Activated T-cell treated with anti-CD3 and anti-CD28 coated beads for 4 hours (primary cell): ENCODE data around the gene SREBF1.
"Not testable (repeated sequence)": the region's sequence is repeated elsewhere in the genome, so short reads cannot be mapped to it uniquely, and the experiment has no call there.

Source experiments
- DNase-seq: peaks from one replicate; pipeline ENCODE4 v3.0.0-alpha.2; 2020

Gene SREBF1

DNA sequence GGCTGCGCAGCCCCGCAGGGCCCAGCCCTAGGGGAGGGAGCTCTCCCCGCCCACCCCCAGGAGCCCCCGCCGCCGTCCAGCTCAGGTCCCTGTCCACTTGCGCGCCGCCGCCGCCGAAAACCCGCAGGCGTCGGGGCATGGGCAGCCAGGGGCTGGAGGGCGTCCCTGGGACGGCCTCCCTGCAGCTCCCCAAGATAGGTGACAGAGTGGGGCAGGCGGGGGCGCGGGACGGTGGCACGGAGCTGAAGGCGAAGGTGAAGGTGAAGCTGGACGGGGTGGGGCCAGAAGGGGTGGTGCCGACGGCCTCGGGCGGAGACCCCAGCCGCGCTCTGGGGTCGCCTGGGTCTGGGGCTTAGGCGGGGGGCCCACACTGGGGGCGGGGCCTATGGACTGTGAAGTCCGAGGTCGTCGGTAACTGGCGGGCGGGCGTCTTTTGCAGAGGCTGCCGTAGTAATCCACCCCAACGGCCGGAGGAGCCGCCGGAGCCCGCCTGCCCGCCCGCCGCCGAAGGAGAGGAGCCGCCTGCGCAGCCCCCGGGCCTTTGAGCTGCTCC, 27.2 kb downstream of the SREBF1 start:
- DNase-seq, result no peak

DNA sequence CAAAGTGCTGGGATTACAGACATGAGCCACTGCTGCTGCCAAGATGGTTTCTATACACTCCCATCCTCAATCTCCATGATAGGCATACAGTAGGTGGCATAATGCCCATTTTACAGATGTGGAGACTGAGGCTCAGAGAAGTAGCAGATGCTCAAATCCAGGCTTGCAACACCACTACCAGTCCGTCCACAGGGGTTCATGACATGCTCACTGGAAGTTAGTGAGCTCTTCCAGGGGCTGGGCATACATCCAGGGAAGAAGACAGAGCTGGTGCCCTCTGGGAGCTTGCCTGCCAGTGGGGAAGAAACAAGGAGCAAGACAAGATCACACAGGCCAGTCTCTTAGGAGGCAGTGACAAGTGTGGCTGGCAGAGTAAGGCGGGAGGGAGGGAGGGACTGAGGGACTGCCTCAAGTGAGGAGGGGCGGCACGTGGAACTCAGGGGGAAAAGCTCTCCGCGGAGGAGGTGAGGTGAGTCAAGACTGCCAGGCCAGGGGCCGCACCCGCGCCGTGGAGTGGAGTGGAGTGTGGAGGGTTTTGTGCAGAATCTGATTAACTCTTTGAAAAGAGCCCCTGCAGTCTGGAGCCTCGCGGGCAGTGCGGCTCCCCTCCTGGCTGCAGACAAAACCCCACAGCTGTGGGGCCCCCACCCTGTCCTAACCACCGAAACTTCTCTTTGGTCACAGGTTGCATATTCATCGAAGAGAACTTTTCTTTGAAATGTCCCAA, 27.9 kb downstream of the SREBF1 start:
- no peak for DNase-seq

DNA sequence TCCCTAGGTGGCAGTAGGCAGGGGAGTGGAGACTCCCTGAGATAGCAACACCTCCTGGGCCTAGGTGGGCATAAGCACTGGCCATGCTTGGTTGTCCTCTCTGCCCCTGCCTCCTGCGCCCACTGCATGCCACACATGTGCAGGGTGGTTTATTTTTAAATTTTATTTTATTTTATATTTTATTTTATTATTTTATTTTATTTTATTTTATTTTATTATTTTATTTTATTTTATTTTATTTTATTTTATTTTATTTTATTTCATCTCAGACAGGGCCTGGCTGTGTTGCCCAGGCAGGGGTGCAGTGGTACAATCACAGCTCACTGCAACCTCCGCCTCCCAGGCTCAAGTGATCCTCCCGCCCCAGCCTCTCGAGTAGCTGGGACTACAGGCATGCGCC, 28.6 kb downstream of the SREBF1 start:
- not testable (repeated sequence) for DNase-seq

DNA sequence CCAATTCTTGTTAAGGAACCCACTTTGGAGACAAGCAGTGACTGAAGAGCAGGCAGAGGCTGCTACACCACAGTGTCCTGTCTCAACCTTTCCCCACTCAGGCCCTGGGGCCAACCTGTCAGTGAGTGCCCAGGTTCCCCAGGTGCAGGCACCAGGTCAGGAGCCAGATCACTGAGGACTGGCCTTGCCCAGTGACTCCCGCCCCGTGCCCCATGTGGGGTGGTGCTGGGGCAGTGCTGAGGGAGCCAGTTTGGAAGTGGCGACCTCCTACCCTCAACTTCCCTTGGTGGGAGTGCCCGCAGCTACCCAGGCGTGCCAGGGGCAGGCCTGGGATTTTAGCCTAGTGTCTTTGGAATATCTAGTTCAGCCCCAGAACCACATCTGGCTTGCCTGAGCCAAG, 29.3 kb downstream of the SREBF1 start:
- no peak for DNase-seq

DNA sequence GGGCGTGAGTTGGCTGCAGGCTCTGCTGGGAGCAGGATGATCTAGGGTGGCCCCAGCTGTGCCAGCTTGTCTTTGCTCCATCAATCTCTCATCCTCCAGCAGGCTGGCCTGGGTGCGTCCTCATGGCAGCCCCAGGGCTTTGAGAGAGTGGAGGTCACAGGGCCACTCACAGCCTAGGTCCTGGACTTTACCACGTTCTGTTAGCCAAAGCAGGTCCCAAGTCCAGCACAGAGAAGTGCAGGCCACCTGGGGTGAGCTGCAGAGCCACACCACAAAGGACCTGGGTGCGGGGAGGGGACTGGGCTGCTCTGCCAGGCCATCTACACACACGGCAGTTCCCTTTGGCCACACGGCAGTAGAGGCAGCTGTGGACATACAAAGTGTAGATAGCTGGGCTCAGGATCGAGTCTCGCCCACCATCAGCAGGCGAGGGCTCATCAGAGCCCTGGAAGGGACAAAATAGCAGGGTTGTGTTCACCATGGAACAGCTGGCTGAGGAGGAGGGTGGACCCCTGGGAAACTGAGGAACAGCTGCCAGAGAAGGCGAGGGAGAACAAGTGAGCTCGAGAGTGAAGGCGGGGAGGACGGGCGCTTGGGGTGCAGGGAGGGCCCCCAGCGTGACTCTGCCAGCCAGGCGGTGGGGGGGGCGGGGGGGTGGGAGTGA, 30.0 kb downstream of the SREBF1 start:
- DNase-seq, result no peak

DNA sequence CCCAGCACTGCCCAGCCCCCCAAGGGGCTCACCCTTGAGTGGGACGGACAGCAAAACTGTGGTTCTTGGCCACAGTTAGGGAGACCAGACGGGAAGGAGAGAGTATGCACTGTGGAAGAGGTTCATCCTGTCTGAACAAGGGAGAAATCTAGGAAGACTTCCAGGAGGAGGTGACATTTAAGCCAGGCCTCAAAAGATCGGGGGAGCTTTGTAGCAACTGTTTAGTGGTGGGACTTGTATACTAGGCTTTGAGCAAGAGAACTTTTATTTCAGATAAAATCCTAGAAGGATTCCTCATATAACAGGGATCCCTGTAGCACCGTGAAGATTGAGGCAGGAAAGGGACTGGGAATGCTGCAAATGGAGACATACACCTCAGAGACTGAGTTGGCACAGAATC, 30.8 kb downstream of the SREBF1 start:
- DNase-seq, result no peak

DNA sequence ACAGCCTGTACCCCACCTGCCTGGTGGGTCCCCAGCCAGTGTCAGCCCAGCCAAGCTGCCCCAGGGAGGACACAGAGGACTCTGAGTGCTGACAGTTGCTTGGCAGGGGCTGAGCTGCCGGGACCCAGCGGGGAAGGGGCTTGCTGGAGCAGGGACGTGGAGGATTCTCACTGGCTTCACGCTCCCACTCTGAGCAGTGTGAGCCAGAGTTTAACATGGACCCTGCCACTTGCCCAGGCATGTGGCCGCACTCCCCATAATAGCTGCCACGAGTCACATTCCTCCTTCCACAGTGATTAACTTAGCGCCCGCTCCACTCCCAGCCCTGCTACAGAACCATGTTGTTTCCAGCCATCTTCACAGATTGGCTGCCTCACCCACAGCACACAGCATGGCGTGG, 31.2 kb downstream of the SREBF1 start:
- no peak for DNase-seq

DNA sequence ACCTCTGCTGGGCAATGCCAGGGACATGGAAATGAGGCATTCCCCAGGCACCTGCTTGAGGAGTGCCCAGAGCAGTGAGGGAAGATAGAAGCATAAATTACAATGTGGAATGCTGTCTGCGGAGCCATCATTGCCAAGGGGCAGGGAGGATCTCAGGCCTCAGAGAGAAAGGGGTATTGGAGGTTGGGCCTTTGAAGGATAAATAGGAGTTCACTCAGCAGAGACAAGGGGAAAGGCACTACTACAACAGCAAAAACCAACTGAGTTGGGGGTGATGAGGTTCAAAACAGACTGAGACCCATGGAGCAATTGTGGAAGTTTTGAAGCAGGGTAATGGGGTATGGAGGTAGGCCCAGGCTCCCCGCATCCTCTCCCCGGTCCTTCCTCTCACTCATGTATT, 32.8 kb downstream of the SREBF1 start:
- DNase-seq, result no peak

DNA sequence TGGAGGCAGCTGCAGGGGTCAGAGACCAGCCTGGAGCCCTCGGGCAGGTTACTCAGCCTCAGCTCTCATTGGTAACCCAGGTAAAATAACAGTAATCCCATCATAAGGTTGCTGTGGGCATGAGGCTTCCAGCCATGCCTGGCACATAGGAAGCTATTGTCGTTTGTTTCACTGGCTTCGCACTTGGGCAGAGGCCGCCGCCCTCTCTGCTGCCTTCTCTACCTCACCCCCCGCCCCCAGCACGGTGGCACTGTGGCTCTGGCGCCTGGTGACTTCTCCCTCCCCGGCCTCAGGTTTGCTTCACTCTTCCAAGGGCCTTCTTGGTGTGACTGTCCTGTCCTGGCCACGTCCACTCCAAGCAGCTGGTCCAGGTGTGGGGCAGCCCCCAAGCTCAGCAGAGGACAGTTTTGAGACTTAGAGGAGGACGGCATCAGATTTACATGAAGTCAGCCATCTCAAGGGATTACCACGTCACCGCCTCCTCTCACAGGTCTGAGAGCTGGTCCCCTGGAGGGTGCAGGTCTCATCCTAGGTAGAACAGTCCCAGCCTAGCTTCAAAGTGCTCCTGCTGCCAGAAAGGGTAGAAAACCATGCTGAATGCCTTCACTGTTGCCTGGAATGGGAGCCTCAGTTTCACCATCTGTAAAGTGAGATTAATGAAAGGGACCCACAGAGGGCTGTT, 34.8 kb downstream of the SREBF1 start:
- no peak for DNase-seq

DNA sequence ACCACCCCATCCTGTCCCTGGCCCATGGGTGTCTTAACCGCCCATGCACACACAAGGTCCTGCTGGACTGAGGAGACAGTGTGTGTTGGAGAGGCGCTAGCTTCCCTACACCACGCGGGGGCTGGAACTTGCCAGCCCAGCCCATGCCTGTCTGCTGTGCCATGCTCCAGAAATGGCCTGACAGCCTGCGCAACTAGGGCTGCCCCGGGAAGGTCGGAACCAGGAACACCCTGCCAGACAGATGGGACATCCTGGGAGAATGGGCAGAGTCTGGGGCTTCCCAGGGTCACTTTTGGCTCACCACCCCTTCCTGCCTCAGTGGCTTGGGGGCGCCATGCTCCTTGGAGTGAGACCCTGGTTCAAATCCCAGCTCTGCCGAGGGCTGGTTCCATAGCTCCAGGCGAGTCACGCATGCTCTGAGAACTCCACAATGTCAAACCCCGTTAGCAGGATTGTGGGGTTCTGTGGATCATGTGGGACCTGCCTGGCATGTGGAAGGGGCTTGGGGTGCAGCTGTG, 36.2 kb downstream of the SREBF1 start:
- DNase-seq, result no peak

DNA sequence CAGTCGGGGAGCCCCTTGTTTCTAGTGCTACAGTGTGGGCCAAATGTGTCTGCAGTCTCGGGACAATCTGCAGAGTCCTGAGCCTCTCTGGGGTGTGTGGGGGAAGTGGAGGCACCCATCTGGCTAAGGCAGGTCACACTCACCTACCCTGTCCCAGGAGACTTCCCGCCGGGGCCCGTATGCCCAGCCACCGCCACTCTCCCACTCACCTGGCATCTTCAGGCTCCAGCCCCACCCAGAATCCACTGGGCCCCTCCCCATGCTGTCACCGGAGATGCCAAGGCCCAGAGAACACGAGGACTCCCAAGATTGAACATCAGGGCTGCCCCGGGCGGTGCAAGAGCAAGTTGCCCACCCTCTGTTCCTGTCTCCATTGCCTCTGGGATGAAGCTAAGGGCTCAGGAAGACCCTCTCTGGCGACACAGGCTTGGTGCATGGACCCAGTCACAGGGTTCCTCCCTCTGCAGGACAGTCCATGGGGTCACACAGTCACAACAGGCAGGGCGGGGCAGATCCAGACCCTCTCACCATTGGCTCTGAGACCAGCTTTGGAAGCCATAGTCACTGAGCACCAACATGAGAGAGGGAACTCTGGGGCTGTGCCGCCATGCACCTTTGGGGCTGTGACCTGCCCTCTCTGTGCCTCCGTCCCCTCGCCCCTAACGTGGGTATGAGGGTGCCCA, 38.1 kb downstream of the SREBF1 start:
- DNase-seq, result no peak

DNA sequence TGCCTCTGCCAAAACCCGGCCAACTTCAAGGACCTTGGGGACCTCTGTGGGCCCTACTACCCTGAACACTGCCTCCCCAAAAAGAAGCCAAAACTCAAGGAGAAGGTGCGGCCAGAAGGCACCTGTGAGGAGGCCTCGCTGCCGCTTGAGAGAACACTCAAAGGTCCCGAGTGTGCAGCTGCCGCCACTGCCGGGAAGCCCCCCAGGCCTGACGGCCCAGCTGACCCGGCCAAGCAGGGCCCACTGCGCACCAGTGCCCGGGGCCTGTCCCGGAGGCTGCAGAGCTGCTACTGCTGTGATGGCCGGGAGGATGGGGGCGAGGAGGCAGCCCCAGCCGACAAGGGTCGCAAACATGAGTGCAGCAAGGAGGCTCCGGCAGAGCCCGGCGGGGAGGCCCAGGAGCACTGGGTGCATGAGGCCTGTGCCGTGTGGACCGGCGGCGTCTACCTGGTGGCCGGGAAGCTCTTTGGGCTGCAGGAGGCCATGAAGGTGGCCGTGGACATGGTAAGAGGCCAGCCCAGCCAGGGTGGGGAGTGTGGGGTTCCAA, 38.7 kb downstream of the SREBF1 start:
- DNase-seq, result no peak

DNA sequence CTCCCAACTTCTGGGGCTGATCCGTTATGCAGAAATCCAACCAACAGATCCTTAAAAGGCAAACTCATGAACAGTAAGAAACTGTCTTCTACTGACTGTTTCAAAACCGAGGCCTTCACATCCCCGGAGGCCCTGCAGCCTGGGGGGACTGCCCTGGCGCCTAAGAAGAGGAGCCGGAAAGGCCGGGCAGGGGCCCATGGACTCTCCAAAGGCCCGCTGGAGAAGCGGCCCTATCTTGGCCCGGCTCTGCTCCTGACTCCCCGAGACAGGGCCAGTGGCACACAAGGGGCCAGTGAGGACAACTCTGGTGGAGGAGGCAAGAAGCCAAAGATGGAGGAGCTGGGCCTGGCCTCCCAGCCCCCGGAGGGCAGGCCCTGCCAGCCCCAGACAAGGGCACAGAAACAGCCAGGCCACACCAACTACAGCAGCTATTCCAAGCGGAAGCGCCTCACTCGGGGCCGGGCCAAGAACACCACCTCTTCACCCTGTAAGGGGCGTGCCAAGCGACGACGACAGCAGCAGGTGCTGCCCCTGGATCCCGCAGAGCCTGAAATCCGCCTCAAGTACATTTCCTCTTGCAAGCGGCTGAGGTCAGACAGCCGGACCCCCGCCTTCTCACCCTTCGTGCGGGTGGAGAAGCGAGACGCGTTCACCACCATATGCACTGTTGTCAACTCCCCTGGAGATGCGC, 39.5 kb downstream of the SREBF1 start:
- DNase-seq, result no peak

DNA sequence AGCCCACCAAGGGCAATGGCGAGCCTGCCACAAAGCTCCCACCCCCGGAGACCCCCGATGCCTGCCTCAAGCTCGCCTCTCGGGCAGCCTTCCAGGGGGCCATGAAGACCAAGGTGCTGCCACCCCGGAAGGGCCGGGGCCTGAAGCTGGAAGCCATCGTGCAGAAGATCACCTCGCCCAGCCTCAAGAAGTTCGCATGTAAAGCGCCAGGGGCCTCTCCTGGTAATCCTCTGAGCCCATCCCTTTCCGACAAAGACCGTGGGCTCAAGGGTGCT, 40.1 kb downstream of the SREBF1 start:
- DNase-seq, result no peak

DNA sequence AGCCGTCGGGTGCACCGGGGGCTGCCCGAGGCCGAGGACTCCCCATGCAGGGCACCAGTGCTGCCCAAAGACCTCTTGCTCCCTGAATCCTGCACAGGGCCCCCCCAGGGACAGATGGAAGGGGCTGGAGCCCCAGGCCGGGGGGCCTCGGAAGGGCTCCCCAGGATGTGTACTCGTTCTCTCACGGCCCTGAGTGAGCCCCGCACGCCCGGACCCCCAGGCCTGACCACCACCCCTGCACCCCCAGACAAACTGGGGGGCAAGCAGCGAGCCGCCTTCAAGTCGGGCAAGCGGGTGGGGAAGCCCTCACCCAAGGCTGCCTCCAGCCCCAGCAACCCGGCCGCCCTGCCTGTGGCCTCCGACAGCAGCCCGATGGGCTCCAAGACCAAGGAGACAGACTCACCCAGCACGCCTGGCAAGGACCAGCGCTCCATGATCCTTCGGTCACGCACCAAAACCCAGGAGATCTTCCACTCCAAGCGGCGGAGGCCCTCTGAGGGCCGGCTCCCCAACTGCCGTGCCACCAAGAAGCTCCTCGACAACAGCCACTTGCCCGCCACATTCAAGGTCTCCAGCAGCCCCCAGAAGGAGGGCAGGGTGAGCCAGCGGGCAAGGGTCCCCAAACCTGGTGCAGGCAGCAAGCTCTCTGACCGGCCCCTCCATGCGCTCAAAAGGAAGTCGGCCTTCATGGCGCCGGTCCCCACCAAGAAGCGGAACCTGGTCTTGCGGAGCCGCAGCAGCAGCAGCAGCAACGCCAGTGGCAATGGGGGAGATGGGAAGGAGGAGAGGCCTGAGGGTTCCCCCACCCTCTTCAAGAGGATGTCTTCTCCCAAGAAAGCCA, 40.6 kb downstream of the SREBF1 start:
- DNase-seq, result no peak

DNA sequence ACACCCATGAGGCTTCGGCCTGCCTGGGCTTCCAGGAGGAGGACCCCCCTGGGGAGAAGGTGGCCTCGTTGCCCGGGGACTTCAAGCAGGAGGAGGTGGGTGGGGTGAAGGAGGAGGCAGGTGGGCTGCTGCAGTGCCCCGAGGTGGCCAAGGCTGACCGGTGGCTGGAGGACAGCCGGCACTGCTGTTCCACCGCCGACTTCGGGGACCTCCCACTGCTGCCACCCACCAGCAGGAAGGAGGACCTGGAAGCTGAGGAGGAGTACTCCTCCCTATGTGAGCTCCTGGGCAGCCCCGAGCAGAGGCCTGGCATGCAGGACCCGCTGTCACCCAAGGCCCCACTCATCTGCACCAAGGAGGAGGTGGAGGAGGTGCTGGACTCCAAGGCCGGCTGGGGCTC, 41.5 kb downstream of the SREBF1 start:
- DNase-seq, result no peak

DNA sequence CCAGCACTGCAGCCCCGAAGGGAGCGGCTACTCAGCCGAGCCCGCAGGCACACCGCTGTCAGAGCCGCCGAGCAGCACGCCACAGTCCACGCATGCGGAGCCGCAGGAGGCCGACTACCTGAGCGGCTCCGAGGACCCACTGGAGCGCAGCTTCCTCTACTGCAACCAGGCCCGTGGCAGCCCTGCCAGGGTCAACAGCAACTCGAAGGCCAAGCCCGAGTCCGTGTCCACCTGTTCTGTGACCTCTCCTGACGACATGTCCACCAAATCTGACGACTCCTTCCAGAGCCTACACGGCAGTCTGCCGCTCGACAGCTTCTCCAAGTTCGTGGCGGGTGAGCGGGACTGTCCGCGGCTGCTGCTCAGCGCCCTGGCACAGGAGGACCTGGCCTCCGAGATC, 42.4 kb downstream of the SREBF1 start:
- DNase-seq, result no peak

DNA sequence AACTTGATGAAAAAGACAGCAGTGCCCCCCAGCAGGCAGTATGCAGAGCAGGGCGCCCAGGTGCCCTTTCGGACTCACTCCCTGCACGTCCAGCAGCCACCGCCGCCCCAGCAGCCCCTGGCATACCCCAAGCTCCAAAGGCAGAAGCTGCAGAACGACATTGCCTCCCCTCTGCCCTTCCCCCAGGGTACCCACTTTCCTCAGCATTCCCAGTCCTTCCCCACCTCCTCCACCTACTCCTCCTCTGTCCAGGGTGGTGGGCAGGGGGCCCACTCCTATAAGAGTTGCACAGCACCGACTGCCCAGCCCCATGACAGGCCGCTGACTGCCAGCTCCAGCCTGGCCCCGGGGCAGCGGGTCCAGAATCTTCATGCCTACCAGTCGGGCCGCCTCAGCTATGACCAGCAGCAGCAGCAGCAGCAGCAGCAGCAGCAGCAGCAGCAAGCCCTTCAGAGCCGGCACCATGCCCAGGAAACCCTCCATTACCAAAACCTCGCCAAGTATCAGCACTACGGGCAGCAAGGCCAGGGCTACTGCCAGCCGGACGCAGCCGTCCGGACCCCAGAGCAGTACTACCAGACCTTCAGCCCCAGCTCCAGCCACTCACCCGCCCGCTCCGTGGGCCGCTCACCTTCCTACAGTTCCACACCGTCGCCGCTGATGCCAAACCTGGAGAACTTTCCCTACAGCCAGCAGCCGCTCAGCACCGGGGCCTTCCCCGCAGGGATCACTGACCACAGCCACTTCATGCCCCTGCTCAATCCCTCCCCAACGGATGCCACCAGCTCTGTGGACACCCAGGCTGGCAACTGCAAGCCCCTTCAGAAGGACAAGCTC, 43.2 kb downstream of the SREBF1 start:
- DNase-seq, result no peak

DNA sequence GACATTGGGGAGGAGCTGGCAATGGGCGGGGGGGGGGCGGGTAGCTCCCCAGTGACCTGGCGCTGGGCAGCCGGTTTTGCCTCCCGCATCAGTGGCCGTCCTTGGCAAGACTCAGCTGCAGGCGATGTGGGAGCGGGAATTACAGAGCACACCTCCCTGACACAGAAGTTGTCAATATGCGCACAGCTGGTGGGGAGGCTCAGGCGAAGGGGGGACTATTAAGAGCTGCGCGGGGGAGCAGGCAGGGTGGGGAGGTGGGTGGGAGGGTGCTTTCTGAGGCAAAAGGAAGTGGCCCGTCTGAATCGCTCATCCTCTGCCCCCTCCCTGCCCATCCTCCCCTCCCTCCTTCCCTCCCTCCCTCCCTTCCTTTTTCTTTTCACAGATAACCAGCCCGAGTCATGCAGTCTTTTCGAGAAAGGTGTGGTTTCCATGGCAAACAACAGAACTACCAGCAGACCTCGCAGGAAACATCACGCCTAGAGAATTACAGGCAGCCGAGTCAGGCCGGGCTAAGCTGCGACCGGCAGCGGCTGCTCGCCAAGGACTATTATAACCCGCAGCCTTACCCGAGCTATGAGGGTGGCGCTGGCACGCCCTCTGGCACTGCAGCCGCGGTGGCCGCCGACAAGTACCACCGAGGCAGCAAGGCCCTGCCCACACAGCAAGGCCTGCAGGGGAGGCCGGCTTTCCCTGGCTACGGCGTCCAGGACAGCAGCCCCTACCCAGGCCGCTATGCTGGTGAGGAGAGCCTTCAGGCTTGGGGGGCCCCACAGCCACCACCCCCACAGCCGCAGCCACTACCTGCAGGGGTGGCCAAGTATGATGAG, 44.0 kb downstream of the SREBF1 start:
- no peak for DNase-seq
